Loucy (cell line): ENCODE results near the gene TTLL3.

ENCODE experiments used
- H2AFZ ChIP-seq: fragments of 200-600 bp; sonication (generic); 2 replicates; pipeline ENCODE4 v1.6.0; 2016; ENCODE audit warnings: antibody characterized with exemption, mild to moderate bottlenecking, low read length, moderate library complexity
- H3F3A ChIP-seq: fragments of 200-600 bp; 2 replicates; pipeline ENCODE4 v1.6.0; 2016; ENCODE audit warnings: antibody characterized with exemption, low read depth, mild to moderate bottlenecking
- H3K27me3 ChIP-seq: fragments of 200-600 bp; sonication (generic); 2 replicates; pipeline ENCODE4 v1.6.1; 2014; ENCODE audit warnings: low read length, mild to moderate bottlenecking; ENCODE audit not compliant: insufficient read depth, poor library complexity, severe bottlenecking
- H3K36me3 ChIP-seq: fragments of 200-600 bp; sonication (generic); 2 replicates; pipeline ENCODE4 v1.6.1; 2016; ENCODE audit warnings: low read length; ENCODE audit not compliant: insufficient read depth
- H3K4me1 ChIP-seq: fragments of 200-600 bp; sonication (generic); 2 replicates; pipeline ENCODE4 v1.5.1; 2014; ENCODE audit warnings: low read length, mild to moderate bottlenecking; ENCODE audit not compliant: insufficient read depth, poor library complexity, severe bottlenecking
- H3K4me2 ChIP-seq: fragments of 200-600 bp; sonication (generic); 2 replicates; pipeline ENCODE4 v1.6.0; 2014; ENCODE audit warnings: antibody characterized with exemption, low read length, low read depth, mild to moderate bottlenecking; ENCODE audit not compliant: poor library complexity, severe bottlenecking
- H3K4me3 ChIP-seq: fragments of 200-600 bp; sonication (generic); 2 replicates; pipeline ENCODE4 v1.5.1; 2014; ENCODE audit warnings: low read length, mild to moderate bottlenecking, mixed read lengths; ENCODE audit not compliant: poor library complexity, severe bottlenecking
- H3K79me2 ChIP-seq: fragments of 200-600 bp; sonication (generic); 2 replicates; pipeline ENCODE4 v1.6.1; 2014; ENCODE audit warnings: low read length; ENCODE audit not compliant: insufficient read depth
- H3K9ac ChIP-seq: fragments of 200-600 bp; sonication (generic); 2 replicates; pipeline ENCODE4 v1.6.0; 2014; ENCODE audit warnings: mild to moderate bottlenecking, low read depth, low read length, moderate library complexity; ENCODE audit not compliant: poor library complexity, severe bottlenecking
- H3K9me2 ChIP-seq: fragments of 200-600 bp; sonication (generic); replicated peaks from 2 replicates; pipeline ENCODE4 v1.6.1; 2016; ENCODE audit warnings: low read depth, low read length, mixed read lengths
- H3K9me3 ChIP-seq: fragments of 200-600 bp; sonication (generic); 2 replicates; pipeline ENCODE4 v1.6.1; 2014; ENCODE audit warnings: mild to moderate bottlenecking, antibody characterized with exemption, low read length, low read depth; ENCODE audit not compliant: insufficient read depth
- H4K20me1 ChIP-seq: fragments of 200-600 bp; sonication (generic); 2 replicates; pipeline ENCODE4 v1.6.0; 2014; ENCODE audit warnings: antibody characterized with exemption, low read length, mild to moderate bottlenecking; ENCODE audit not compliant: insufficient read depth, poor library complexity, severe bottlenecking
- EZH2phosphoT487 ChIP-seq: fragments of 200-600 bp; IDR thresholded peaks from 2 replicates; pipeline ENCODE4 v1.6.1; 2018; ENCODE audit warnings: antibody characterized with exemption, mild to moderate bottlenecking, moderate library complexity, borderline replicate concordance
- TF ChIP-seq, protein P1 (sequence below): fragments of 200-600 bp; sonication (generic); conservative IDR thresholded peaks from 2 replicates; pipeline ENCODE4 v1.5.1; 2014; ENCODE audit warnings: mild to moderate bottlenecking, antibody characterized with exemption, low read length

Gene TTLL3

DNA sequence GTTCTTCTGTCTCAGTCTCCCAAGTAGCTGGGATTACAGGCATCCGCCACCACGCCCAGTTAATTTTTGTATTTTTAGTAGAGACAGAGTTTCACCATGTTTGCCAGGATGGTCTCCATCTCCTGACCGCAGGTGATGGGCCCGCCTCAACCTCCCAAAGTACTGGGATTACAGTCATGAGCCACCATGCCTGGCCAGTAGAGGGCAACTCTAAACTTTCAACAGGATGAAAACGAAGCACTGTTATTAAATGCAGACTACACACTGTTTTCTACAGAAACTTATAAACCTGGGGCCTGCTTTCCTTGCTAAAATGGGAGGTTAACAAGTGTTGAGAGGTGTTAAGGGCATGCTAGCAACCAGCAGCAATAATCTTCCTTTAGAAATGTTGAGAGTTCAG is 9.5 kb upstream of the TTLL3 start:
- no peaks in the 10 kb centered on the region for H3K9me3 ChIP-seq
- TF ChIP-seq, protein P1, sequence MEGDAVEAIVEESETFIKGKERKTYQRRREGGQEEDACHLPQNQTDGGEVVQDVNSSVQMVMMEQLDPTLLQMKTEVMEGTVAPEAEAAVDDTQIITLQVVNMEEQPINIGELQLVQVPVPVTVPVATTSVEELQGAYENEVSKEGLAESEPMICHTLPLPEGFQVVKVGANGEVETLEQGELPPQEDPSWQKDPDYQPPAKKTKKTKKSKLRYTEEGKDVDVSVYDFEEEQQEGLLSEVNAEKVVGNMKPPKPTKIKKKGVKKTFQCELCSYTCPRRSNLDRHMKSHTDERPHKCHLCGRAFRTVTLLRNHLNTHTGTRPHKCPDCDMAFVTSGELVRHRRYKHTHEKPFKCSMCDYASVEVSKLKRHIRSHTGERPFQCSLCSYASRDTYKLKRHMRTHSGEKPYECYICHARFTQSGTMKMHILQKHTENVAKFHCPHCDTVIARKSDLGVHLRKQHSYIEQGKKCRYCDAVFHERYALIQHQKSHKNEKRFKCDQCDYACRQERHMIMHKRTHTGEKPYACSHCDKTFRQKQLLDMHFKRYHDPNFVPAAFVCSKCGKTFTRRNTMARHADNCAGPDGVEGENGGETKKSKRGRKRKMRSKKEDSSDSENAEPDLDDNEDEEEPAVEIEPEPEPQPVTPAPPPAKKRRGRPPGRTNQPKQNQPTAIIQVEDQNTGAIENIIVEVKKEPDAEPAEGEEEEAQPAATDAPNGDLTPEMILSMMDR: peak; percentile 54
- TF ChIP-seq EZH2phosphoT487: no peak

DNA sequence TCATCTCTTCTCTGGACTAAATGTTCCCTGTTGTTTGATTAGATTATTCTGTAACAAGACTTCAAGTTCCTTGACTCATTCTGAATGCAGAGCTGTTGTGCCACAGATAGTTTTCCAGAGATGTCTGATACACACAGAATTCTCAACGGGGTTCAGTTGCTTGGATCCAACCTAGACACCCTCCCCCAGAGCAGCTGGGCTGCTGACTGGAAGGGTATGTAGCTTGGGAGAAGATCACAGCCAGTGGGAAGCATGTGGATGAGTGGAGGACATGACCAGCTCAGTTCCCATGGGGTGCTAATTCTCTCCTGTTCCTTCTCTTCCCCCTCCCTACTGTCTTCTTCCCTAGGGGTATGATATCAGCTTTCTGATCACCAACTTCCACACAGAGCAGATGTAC is 6.6 kb upstream of the TTLL3 start:
- H3K4me1 ChIP-seq: no peaks in the 10 kb centered on the region
- peaks cover 80% of the 10 kb centered on the region for H3K36me3 ChIP-seq
- H4K20me1 ChIP-seq: no peaks in the 10 kb centered on the region
- no peaks in the 10 kb centered on the region for H3K9me2 ChIP-seq
- no peak overlapping the region for H2AFZ ChIP-seq
- no peaks in the 10 kb centered on the region; the same call in 1 of the 2 replicates for H3F3A ChIP-seq
- no peak overlapping the region for H3K4me2 ChIP-seq
- H3K9ac ChIP-seq: no peak overlapping the region
- no peaks in the 10 kb centered on the region for H3K9me3 ChIP-seq
- H3K79me2 ChIP-seq: no peaks in the 10 kb centered on the region
- no peaks in the 10 kb centered on the region for H3K27me3 ChIP-seq
- no peak overlapping the region for H3K4me3 ChIP-seq
- no peak for TF ChIP-seq EZH2phosphoT487
- TF ChIP-seq, protein P1: no peak

More for the DNA sequence above, 9.5 kb upstream of the TTLL3 start:
- Histone ChIP-seq H3K4me3 (no peak overlapping the region), H3K9me2 (no peaks in the 10 kb centered on the region), H4K20me1 (peaks cover 1% of the 10 kb centered on the region), H3K36me3 (peaks cover 73% of the 10 kb centered on the region), H3K4me1 (peaks cover under 1% of the 10 kb centered on the region), H3K27me3 (no peaks in the 10 kb centered on the region), H3F3A (no peaks in the 10 kb centered on the region), H3K9ac (no peak overlapping the region), H3K79me2 (peaks cover 28% of the 10 kb centered on the region), H3K4me2 (no peak overlapping the region), H2AFZ (no peak overlapping the region)

DNA sequence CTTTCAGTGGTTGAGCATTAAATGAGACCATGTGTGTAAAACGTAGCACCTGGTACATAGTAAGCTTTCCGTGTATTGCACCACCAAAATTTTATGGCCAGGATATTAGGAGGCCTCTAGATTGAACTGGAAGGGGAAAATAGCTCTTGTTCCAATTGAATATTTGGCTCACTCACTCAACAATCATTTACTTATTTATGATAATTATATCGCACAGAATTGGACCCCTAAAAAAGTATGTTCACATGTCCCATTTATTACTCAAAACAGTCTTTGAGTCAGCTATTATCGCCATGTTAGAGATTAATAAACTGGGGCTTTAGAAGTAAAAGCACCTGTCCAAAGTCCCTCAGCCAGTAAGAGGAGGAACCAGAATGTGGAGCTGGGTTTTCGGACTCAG is 5.1 kb upstream of the TTLL3 start:
- Histone ChIP-seq H3K36me3 (peaks cover 68% of the 10 kb centered on the region), H3K79me2 (no peaks in the 10 kb centered on the region), H3K9me3 (no peaks in the 10 kb centered on the region), H3K9ac (no peak overlapping the region), H3K4me1 (no peaks in the 10 kb centered on the region), H2AFZ (no peak overlapping the region), H3K27me3 (no peaks in the 10 kb centered on the region), H3K4me3 (no peak overlapping the region), H3F3A (no peaks in the 10 kb centered on the region; the same call in 1 of the 2 replicates), H4K20me1 (no peaks in the 10 kb centered on the region), H3K9me2 (no peaks in the 10 kb centered on the region), H3K4me2 (no peak overlapping the region)
- TF ChIP-seq EZH2phosphoT487: no peak
- TF ChIP-seq, protein P1: no peak
